OCI-LY7 (cell line): ENCODE results near the gene PCID2.

ENCODE experiments used
- EZH2phosphoT487 ChIP-seq: fragments of 200-600 bp; sonication (generic); IDR thresholded peaks from 2 replicates; pipeline ENCODE4 v1.6.1; 2018; ENCODE audit warnings: low read depth, borderline replicate concordance, mild to moderate bottlenecking, mixed run types, antibody characterized with exemption, low read length, moderate library complexity, mixed read lengths
- TF ChIP-seq, protein P1 (sequence below): fragments of 200-600 bp; sonication (generic); conservative IDR thresholded peaks from 2 replicates; pipeline ENCODE4 v1.5.1; 2014; ENCODE audit warnings: mild to moderate bottlenecking, antibody characterized with exemption, low read length, moderate library complexity, mixed read lengths

DNA sequence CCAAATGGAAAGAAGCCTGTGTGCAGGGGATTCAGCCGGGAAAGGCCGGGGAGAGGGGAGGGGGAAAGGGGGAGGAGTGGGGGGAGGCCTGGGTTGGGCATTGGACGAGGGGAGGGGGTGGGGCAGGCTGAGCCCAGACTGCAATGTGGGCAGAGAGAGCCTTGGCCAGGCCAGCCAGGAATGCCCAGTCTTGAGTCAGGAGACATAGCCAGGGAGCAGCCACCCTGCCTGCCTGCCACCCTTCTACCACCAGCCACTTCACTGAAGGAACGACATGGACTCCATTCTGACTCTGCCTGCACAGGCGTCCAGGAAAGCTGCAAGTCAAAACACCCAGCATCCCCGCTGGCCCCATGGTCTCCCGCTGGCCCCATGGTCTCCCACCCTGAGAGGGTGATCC is 49.5 kb downstream of the PCID2 start:
- TF ChIP-seq, protein P1, sequence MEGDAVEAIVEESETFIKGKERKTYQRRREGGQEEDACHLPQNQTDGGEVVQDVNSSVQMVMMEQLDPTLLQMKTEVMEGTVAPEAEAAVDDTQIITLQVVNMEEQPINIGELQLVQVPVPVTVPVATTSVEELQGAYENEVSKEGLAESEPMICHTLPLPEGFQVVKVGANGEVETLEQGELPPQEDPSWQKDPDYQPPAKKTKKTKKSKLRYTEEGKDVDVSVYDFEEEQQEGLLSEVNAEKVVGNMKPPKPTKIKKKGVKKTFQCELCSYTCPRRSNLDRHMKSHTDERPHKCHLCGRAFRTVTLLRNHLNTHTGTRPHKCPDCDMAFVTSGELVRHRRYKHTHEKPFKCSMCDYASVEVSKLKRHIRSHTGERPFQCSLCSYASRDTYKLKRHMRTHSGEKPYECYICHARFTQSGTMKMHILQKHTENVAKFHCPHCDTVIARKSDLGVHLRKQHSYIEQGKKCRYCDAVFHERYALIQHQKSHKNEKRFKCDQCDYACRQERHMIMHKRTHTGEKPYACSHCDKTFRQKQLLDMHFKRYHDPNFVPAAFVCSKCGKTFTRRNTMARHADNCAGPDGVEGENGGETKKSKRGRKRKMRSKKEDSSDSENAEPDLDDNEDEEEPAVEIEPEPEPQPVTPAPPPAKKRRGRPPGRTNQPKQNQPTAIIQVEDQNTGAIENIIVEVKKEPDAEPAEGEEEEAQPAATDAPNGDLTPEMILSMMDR = no peak
- TF ChIP-seq EZH2phosphoT487 = no peak
